Brain microvascular endothelial cell (primary cell): ENCODE data around the gene PLCB1.
A peak's percentile ranks its signal among the peaks of the same experiment; 100 is the strongest.

Experiments used
- DNase-seq: peaks from one replicate; pipeline ENCODE4 v3.0.0-alpha.2; 2020
- H3K27ac ChIP-seq: fragments of 250-450 bp; sonication (Bioruptor Pico); 2 replicates; pipeline ENCODE4 v1.5.1; 2020; ENCODE audit warnings: mild to moderate bottlenecking, moderate library complexity
- H3K27me3 ChIP-seq: fragments of 250-450 bp; sonication (Bioruptor Pico); replicated peaks from 2 replicates; pipeline ENCODE4 v1.5.1; 2020; ENCODE audit warnings: mild to moderate bottlenecking
- H3K36me3 ChIP-seq: fragments of 250-450 bp; sonication (Bioruptor Pico); replicated peaks from 2 replicates; pipeline ENCODE4 v1.5.1; 2020; ENCODE audit warnings: mild to moderate bottlenecking
- H3K4me3 ChIP-seq: 2 replicates; pipeline ENCODE4 v1.5.1; 2011; ENCODE audit warnings: low read depth, mild to moderate bottlenecking, control low read depth, low read length, moderate library complexity
- in situ Hi-C: cut with HindIII; loops from 2 replicates; pipeline ENCODE4 v1.10.0; 2017; ENCODE audit warnings: low sequenced_read_pairs, low pct_ligation_motif_present
- TF ChIP-seq, protein P1 (sequence below): IDR thresholded peaks from 2 replicates; pipeline ENCODE4 v1.5.1; 2011; ENCODE audit warnings: low read depth, mild to moderate bottlenecking, moderate library complexity, low read length, control low read depth, inconsistent platforms; ENCODE audit errors: missing control alignments

The PLCB1 gene

DNA sequence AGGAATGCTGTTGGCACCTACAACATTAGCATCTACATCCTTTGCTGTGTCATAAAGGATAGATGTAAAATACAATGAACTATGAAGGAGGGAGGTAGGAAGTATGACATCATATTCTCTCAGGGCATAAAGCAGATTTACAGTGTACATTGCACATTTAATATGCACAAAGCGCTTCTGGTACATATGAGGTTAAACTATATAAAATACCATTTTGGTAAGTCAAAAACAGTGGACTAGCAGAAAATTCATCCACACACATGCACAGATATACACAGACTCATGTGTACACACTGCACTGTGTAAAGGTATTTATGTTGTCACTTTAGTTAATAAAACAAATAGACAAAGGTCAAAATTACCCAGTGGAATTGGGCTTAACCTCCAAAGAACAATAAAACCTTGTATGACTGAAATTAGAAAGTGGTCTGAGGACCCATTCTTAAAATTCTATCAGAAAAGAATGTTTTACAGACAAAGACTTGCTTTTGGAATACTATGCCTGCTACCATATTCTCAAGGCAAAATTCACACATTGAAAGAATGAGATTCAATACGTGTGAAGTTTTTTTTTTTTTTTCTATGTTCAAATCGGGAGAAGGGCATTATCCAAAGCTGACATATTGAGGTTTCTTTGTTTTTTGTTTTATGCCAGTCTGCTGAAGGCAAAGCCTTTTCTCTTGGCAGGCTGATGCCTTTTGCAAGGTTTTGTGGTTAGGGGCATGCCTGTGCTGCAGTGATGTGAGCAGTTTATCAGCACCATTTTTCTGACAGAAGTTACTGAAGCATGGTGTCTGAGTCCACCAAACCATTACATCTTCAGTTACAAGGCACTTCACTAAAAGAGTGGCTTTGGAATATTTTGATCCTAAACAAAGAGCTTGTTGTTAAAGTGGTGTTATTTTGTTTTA lies 199.0 kb downstream of the PLCB1 start:
- H3K36me3 ChIP-seq, result no peaks in the 10 kb centered on the region
- no peak for DNase-seq
- in situ Hi-C loops, result no loop called here

DNA sequence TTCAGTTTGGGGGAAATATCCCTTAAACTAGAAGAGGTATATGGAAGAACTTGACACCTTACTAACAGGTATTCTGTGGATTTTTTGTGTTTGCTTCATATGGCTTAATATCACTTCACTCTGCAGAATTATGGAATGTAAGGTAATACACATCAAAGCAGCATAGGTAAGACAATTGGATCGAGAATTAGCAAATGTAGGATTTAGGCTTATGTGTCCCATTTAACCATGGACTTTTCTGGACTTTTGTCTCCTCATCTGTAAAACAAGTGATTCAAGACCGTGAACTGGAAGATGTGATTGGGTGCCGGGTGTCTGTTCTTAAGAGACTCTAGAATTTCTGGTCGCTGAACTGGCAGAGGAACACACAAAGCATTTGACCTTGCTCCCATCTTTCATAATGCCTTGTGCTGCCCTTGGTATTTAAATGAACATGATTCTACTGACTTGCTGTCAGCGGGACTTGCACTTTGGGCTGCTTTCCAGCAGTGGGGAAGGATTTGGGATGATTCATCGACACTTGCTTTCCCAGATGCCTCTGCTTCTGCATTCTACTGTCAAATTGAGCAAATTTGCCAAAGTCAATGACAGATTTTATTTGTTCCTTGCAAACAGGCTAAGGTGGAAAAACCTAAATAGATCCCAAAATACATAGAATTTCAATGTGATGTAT lies 199.8 kb downstream of the PLCB1 start:
- peak; percentile 70 for DNase-seq
- in situ Hi-C loops, result no loop called here
- no peaks in the 10 kb centered on the region for H3K36me3 ChIP-seq
- no peak overlapping the region for H3K4me3 ChIP-seq
- no peak overlapping the region for H3K27ac ChIP-seq
- H3K27me3 ChIP-seq, result no peaks in the 10 kb centered on the region
- TF ChIP-seq, protein P1, sequence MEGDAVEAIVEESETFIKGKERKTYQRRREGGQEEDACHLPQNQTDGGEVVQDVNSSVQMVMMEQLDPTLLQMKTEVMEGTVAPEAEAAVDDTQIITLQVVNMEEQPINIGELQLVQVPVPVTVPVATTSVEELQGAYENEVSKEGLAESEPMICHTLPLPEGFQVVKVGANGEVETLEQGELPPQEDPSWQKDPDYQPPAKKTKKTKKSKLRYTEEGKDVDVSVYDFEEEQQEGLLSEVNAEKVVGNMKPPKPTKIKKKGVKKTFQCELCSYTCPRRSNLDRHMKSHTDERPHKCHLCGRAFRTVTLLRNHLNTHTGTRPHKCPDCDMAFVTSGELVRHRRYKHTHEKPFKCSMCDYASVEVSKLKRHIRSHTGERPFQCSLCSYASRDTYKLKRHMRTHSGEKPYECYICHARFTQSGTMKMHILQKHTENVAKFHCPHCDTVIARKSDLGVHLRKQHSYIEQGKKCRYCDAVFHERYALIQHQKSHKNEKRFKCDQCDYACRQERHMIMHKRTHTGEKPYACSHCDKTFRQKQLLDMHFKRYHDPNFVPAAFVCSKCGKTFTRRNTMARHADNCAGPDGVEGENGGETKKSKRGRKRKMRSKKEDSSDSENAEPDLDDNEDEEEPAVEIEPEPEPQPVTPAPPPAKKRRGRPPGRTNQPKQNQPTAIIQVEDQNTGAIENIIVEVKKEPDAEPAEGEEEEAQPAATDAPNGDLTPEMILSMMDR, result no peak

More for the DNA sequence above, 199.0 kb downstream of the PLCB1 start:
- TF ChIP-seq, protein P1, result no peak
- Histone ChIP-seq H3K27me3 (no peaks in the 10 kb centered on the region), H3K4me3 (no peak overlapping the region), H3K27ac (no peak overlapping the region)

DNA sequence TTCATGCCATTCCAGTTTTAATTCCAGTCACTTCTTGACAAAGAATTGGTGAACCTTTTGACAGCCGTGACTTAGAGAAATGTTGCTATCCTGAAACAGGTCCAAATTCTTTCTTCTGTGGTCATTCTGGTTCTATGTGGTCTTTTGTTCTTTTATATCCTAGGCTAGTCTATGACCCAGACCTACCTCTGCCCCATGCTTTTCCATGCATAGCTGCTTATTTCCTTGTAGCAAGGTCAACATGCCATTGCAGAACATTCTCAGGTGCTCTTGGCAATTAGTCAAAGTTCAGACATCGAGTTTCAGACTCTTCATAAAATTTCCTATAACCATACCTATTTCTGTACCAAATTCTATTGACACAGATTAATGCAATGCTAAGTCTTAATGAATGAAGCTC lies 202.6 kb downstream of the PLCB1 start:
- Histone ChIP-seq H3K4me3 (no peak overlapping the region), H3K36me3 (no peaks in the 10 kb centered on the region), H3K27me3 (no peaks in the 10 kb centered on the region), H3K27ac (no peak overlapping the region)
- in situ Hi-C loops, result no loop called here
- no peak for DNase-seq
- TF ChIP-seq, protein P1, result no peak

DNA sequence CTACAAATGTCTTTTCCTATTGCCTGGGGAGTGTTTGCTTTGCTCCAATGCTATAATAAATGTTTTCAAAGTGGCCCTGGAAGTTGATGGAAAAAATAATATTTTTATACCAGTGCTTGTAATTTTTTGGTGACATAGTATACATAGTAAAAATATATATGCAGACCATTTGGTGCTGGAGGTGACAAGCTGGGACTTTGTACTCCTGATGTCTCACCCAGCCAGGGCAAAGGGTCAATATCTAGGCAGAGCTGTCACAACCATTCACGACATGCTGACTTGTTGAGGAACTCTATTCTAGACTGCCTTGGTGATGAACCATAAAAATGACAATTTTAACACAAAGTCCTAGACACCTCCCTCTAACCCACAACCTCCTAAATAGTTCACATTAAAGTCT lies 203.0 kb downstream of the PLCB1 start:
- in situ Hi-C loops, result no loop called here
- Histone ChIP-seq H3K27me3 (no peaks in the 10 kb centered on the region), H3K27ac (no peak overlapping the region), H3K4me3 (no peak overlapping the region), H3K36me3 (no peaks in the 10 kb centered on the region)
- no peak for DNase-seq
- TF ChIP-seq, protein P1, result no peak

DNA sequence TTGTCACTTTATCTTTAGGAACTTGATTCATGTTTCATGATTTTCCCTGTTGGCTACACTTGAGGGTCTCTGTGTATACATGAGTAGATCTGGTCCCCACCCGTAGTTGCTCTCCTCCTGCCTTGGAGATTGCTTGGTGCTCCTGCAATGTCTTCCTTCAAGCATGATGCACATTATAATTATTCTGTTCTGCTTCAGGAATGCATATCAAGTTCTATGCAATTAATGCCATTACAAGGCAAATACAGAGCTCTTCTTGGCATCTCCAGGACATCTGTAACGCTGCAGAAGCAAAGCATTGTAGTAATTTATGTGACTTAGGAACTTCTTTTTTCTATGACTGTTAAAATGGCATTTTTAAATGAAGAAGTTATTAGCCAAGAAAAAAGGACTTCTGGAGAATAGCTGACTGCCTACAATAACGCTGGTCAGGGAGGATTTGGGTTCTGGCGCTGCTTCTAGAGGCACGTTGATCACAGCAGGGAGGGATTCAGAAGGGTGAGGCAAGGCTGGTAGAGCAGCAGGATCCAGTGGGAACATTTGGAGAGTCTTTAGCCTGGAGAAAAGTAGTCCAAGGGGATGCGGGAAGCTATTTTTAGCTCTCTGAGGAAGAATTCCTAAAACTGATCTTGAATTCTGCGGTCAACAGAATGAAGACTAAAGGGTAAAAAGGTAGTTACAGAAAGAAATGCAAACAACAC lies 203.6 kb downstream of the PLCB1 start:
- TF ChIP-seq, protein P1, result no peak
- Histone ChIP-seq H3K27ac (no peak overlapping the region), H3K27me3 (no peaks in the 10 kb centered on the region), H3K36me3 (no peaks in the 10 kb centered on the region), H3K4me3 (no peak overlapping the region)
- no peak for DNase-seq
- in situ Hi-C loops, result no loop called here
